K562 (cell line): ENCODE measurements around the gene COX7A1. TPM values are rescaled to one million over a fixed set of nuclear protein-coding genes. Genes with fewer than 3 reads are reported as not detected.

ENCODE experiments used
- DMBX1 ChIP-seq: fragments of 250-450 bp; sonication (Bioruptor Pico); IDR thresholded peaks from 2 replicates; pipeline ENCODE4 v1.8.0; 2022; ENCODE audit warnings: inconsistent platforms, mild to moderate bottlenecking, moderate library complexity, borderline replicate concordance
- EP400 ChIP-seq: fragments of 450-650 bp; IDR thresholded peaks from 2 replicates; pipeline ENCODE4 v1.6.1; 2017; ENCODE audit warnings: antibody characterized with exemption, mild to moderate bottlenecking, moderate library complexity
- FOXP4 ChIP-seq: sonication (generic); formaldehyde crosslinking; IDR thresholded peaks from 2 replicates; pipeline ENCODE4 v1.8.0; 2022; ENCODE audit warnings: mild to moderate bottlenecking, missing genetic modification reagents, borderline replicate concordance
- HMGN3 ChIP-seq: IDR thresholded peaks from 2 replicates; pipeline ENCODE4 v1.6.1; 2011; ENCODE audit warnings: borderline replicate concordance, low read depth, mild to moderate bottlenecking, mixed read lengths, low read length; ENCODE audit not compliant: insufficient read length; ENCODE audit errors: extremely low read depth
- MLLT1 ChIP-seq, 2 experiments: fragments of 450-650 bp; IDR thresholded peaks; 2 replicates each; pipeline ENCODE4 v1.6.1; 2016
- NFE2 ChIP-seq: IDR thresholded peaks from 2 replicates; pipeline ENCODE4 v1.6.1; 2014; ENCODE audit warnings: antibody characterized with exemption, low read depth
- NFIC ChIP-seq: fragments of 450-650 bp; IDR thresholded peaks from 2 replicates; pipeline ENCODE4 v1.6.1; 2017; ENCODE audit warnings: mild to moderate bottlenecking, inconsistent platforms
- PHTF2 ChIP-seq: fragments of 250-450 bp; sonication (Bioruptor Pico); IDR thresholded peaks from 2 replicates; pipeline ENCODE4 v1.5.0; 2021; ENCODE audit warnings: mild to moderate bottlenecking
- POLR2A ChIP-seq: fragments of 450-650 bp; conservative IDR thresholded peaks from 2 replicates; pipeline ENCODE4 v1.6.1; 2016
- SAFB ChIP-seq: fragments of 200-400 bp; formaldehyde crosslinking; IDR thresholded peaks from 2 replicates; pipeline ENCODE4 v1.6.1; 2017; ENCODE audit warnings: low read depth, low read length, borderline replicate concordance
- SIN3A ChIP-seq, 2 experiments: fragments of 150-350 bp in 1 of 2; IDR thresholded peaks; 2 replicates each; pipeline ENCODE4 v1.6.1; 2011 to 2016; ENCODE audit warnings: borderline replicate concordance in 2 of 2, low read depth in 2 of 2, low read length in 2 of 2, mild to moderate bottlenecking in 2 of 2, moderate library complexity in 2 of 2; ENCODE audit not compliant: control insufficient read depth in 1 of 2
- TCF3 ChIP-seq: sonication (generic); formaldehyde crosslinking; IDR thresholded peaks from 2 replicates; pipeline ENCODE4 v1.4.0; 2020; ENCODE audit warnings: mild to moderate bottlenecking, missing genetic modification reagents
- TCF7 ChIP-seq: sonication (generic); IDR thresholded peaks from 2 replicates; pipeline ENCODE4 v1.6.1; 2016; ENCODE audit warnings: antibody characterized with exemption, borderline replicate concordance
- TEAD4 ChIP-seq, 2 experiments: sonication (generic) in 1 of 2; formaldehyde crosslinking in 1 of 2; IDR thresholded peaks; 2 replicates each; pipeline versions ENCODE4 v1.6.1 to v1.8.0; 2012 to 2022; ENCODE audit warnings: borderline replicate concordance in 1 of 2, inconsistent platforms in 1 of 2, low read length in 1 of 2, mild to moderate bottlenecking in 1 of 2, missing genetic modification reagents in 1 of 2
- TFE3 ChIP-seq: fragments of 450-650 bp; formaldehyde crosslinking; IDR thresholded peaks from 2 replicates; pipeline ENCODE4 v1.4.0; 2020; ENCODE audit warnings: mild to moderate bottlenecking, mixed read lengths
- ZC3H8 ChIP-seq: fragments of 450-650 bp; IDR thresholded peaks from 2 replicates; pipeline ENCODE4 v1.6.1; 2017
- ZNF3 ChIP-seq: fragments of 250-450 bp; sonication (Bioruptor Pico); IDR thresholded peaks from 2 replicates; pipeline ENCODE4 v1.5.0; 2021; ENCODE audit warnings: mild to moderate bottlenecking, moderate library complexity
- ZNF431 ChIP-seq: sonication (generic); formaldehyde crosslinking; IDR thresholded peaks from 2 replicates; pipeline ENCODE4 v1.8.0; 2022; ENCODE audit warnings: mild to moderate bottlenecking, missing genetic modification reagents
- ZNF696 ChIP-seq: fragments of 250-450 bp; sonication (Bioruptor Pico); conservative IDR thresholded peaks from 2 replicates; pipeline ENCODE4 v1.4.0; 2020; ENCODE audit warnings: mild to moderate bottlenecking, moderate library complexity
- ZNF707 ChIP-seq: fragments of 250-450 bp; sonication (Bioruptor Pico); conservative IDR thresholded peaks from 2 replicates; pipeline ENCODE4 v1.8.0; 2022; ENCODE audit warnings: inconsistent platforms, mild to moderate bottlenecking, moderate library complexity
- polyA plus RNA-seq, 8 experiments: library from polyadenylated mRNA; depleted of rRNA in 4 of 8; stranded (reverse) in 5 of 8; unstranded in 3 of 8; fragments of >200 nt; fragmentation: Nextera tagmentation in 2 of 8; fragmentation: Illumina TruSeq in 1 of 8; extraction: Ambion mirVana in 2 of 8; extraction: Trizol in 1 of 8; gene quantifications; 2 replicates each; pipeline versions ENCODE4 v1.2.1 to v1.2.3, GENCODE V29; 2011 to 2014; ENCODE audit warnings: inconsistent platforms in 1 of 8, missing spikeins in 1 of 8
- total RNA-seq, 7 experiments: library from RNA; depleted of rRNA in 6 of 7; stranded (reverse); fragments of >200 nt in 6 of 7; fragmentation: Illumina TruSeq in 2 of 7; extraction: Trizol in 2 of 7; gene quantifications; 2 replicates each; pipeline versions ENCODE4 v1.2.1 to v1.2.3, GENCODE V29; 2011 to 2021; ENCODE audit warnings: low replicate concordance in 1 of 7

COX7A1 gene
- total and polyA plus RNA-seq, 9 of the 15 experiments (the other 6 are each of a cell fraction or from before 2014, with no cell fraction given), result 0.08 TPM; not detected in 8

- TF ChIP-seq HMGN3 (peak; percentile 79), ZNF431 (no peak), TCF7 (no peak), EP400 (peak; percentile 97), SIN3A (IDR thresholded peaks at IDR 0.05; ENCODE audit: borderline replicate concordance in 2 of 2, control insufficient read depth in 1 of 2, low read depth in 2 of 2, low read length in 2 of 2) (peak in 1 of 2 experiments; percentile 97; a peak in 2 of 4 replicates), SAFB (peak; percentile 51; the same call in 1 of the 2 replicates), ZNF3 (no peak), ZNF696 (no peak), NFE2 (no peak), FOXP4 (CRISPR knock-in tag) (no peak), NFIC (peak; percentile 75), ZNF707 (0 out of 2 replicates have a peak, but pooled peaks have one; percentile 10), PHTF2 (CRISPR knock-in tag) (no peak), ZC3H8 (no peak), TCF3 (CRISPR knock-in tag) (peak; percentile 25; the same call in 1 of the 2 replicates), DMBX1 (peak; percentile 60; the same call in 1 of the 2 replicates), TFE3 (CRISPR knock-in tag) (no peak), POLR2A (peak; percentile 69), MLLT1 (IDR thresholded peaks at IDR 0.05) (peak in 1 of 2 experiments; percentile 39; a peak in 2 of 4 replicates), TEAD4 (IDR thresholded peaks at IDR 0.05; ENCODE audit: low read length) (no peak), TEAD4 (CRISPR knock-in tag; IDR thresholded peaks at IDR 0.05; ENCODE audit: borderline replicate concordance) (no peak)
These were observed 37.4 kb downstream of the COX7A1 start, which contains the start of gene POLR2I (continued) for GRCh38 chr19:36114721-36115452.
